Measurements from ENCODE around the gene PTGIR.

The PTGIR gene

GRCh38 chr19:46603752-46604231 lies 21.1 kb downstream of the PTGIR start:
- peak; percentile 31 for DNase-seq
- Mint-ChIP-seq H3K4me3 (peak overlapping the region; percentile 98), H3K4me1 (ENCODE audit: low read depth) (peaks cover 45% of the 10 kb centered on the region), H3K36me3 (ENCODE audit: low read depth) (peaks cover 71% of the 10 kb centered on the region), H3K27me3 (no peaks in the 10 kb centered on the region), H3K27ac (peak overlapping the region; percentile 100), H3K9me3 (no peaks in the 10 kb centered on the region)

GRCh38 chr19:46603195-46603637 lies 21.7 kb downstream of the PTGIR start:
- Mint-ChIP-seq H3K27me3 (no peaks in the 10 kb centered on the region), H3K27ac (peak overlapping the region; percentile 100)

GRCh38 chr19:46602392-46603194 lies 22.3 kb downstream of the PTGIR start:
- peak; percentile 79 for DNase-seq

More at GRCh38 chr19:46603195-46603637, 21.7 kb downstream of the PTGIR start:
- Mint-ChIP-seq H3K36me3 (ENCODE audit: low read depth) (peaks cover 65% of the 10 kb centered on the region), H3K4me3 (peak overlapping the region; percentile 98), H3K9me3 (no peaks in the 10 kb centered on the region), H3K4me1 (ENCODE audit: low read depth) (peaks cover 44% of the 10 kb centered on the region)
- peak; percentile 41 for DNase-seq

GRCh38 chr19:46601318-46602224 lies 23.3 kb downstream of the PTGIR start, which contains the start of gene CALM3:
CALM3 (plus strand) TSS chr19:46601330; CDS start chr19:46601435, 105 bp downstream.
- Mint-ChIP-seq H3K4me1 (ENCODE audit: low read depth) (peaks cover 41% of the 10 kb centered on the region), H3K27me3 (no peaks in the 10 kb centered on the region), H3K36me3 (ENCODE audit: low read depth) (peaks cover 48% of the 10 kb centered on the region), H3K27ac (peak within 1 kb of the TSS; percentile 100), H3K4me3 (peak within 1 kb of the TSS; percentile 98), H3K9me3 (no peaks in the 10 kb centered on the region)
- DNase-seq = no peak

More at GRCh38 chr19:46602392-46603194, 22.3 kb downstream of the PTGIR start:
- peak overlapping the region; percentile 100 for H3K27ac Mint-ChIP-seq
- H3K4me1 Mint-ChIP-seq (ENCODE audit: low read depth) = peaks cover 42% of the 10 kb centered on the region
- H3K27me3 Mint-ChIP-seq = no peaks in the 10 kb centered on the region
- peak overlapping the region; percentile 98 for H3K4me3 Mint-ChIP-seq
- H3K9me3 Mint-ChIP-seq = no peaks in the 10 kb centered on the region
- peaks cover 59% of the 10 kb centered on the region for H3K36me3 Mint-ChIP-seq (ENCODE audit: low read depth)

GRCh38 chr19:46600384-46601317 lies 24.2 kb downstream of the PTGIR start:
- peak; percentile 99 for DNase-seq
- H3K36me3 Mint-ChIP-seq (ENCODE audit: low read depth) = peaks cover 39% of the 10 kb centered on the region
- H3K27me3 Mint-ChIP-seq = no peaks in the 10 kb centered on the region
- H3K4me1 Mint-ChIP-seq (ENCODE audit: low read depth) = peaks cover 35% of the 10 kb centered on the region
- H3K27ac Mint-ChIP-seq = peak overlapping the region; percentile 100
- H3K9me3 Mint-ChIP-seq = no peaks in the 10 kb centered on the region
- H3K4me3 Mint-ChIP-seq = peak overlapping the region; percentile 98

- peaks cover 31% of the 10 kb centered on the region for H3K36me3 Mint-ChIP-seq (ENCODE audit: low read depth)
- H3K4me3 Mint-ChIP-seq = peak overlapping the region; percentile 98
- H3K27ac Mint-ChIP-seq = peak overlapping the region; percentile 100
- no peaks in the 10 kb centered on the region for H3K27me3 Mint-ChIP-seq
- H3K4me1 Mint-ChIP-seq (ENCODE audit: low read depth) = peaks cover 34% of the 10 kb centered on the region
- DNase-seq = no peak
- no peaks in the 10 kb centered on the region for H3K9me3 Mint-ChIP-seq
Measured at GRCh38 chr19:46599716-46600373, 25.0 kb downstream of the PTGIR start.

- Mint-ChIP-seq H3K9me3 (no peaks in the 10 kb centered on the region), H3K27ac (no peak overlapping the region), H3K36me3 (ENCODE audit: low read depth) (peaks cover 19% of the 10 kb centered on the region), H3K27me3 (no peaks in the 10 kb centered on the region), H3K4me1 (ENCODE audit: low read depth) (peaks cover 20% of the 10 kb centered on the region), H3K4me3 (no peak overlapping the region)
- no peak for DNase-seq
Measured at GRCh38 chr19:46598372-46598917, 26.4 kb downstream of the PTGIR start.

GRCh38 chr19:46596008-46596407 lies 28.9 kb downstream of the PTGIR start:
- Mint-ChIP-seq H3K4me1 (ENCODE audit: low read depth) (peaks cover 11% of the 10 kb centered on the region), H3K4me3 (no peak overlapping the region), H3K36me3 (ENCODE audit: low read depth) (no peaks in the 10 kb centered on the region), H3K9me3 (no peaks in the 10 kb centered on the region), H3K27ac (no peak overlapping the region), H3K27me3 (no peaks in the 10 kb centered on the region)
- DNase-seq = no peak

GRCh38 chr19:46591870-46592269 lies 33.0 kb downstream of the PTGIR start:
- H3K4me1 Mint-ChIP-seq (ENCODE audit: low read depth) = no peaks in the 10 kb centered on the region
- DNase-seq = no peak

GRCh38 chr19:46591254-46591653 lies 33.6 kb downstream of the PTGIR start:
- H3K9me3 Mint-ChIP-seq = no peaks in the 10 kb centered on the region
- no peaks in the 10 kb centered on the region for H3K27me3 Mint-ChIP-seq
- no peak for DNase-seq
- H3K36me3 Mint-ChIP-seq (ENCODE audit: low read depth) = no peaks in the 10 kb centered on the region
- no peak overlapping the region for H3K4me3 Mint-ChIP-seq
- no peaks in the 10 kb centered on the region for H3K4me1 Mint-ChIP-seq (ENCODE audit: low read depth)
- H3K27ac Mint-ChIP-seq = no peak overlapping the region

More at GRCh38 chr19:46591870-46592269, 33.0 kb downstream of the PTGIR start:
- H3K4me3 Mint-ChIP-seq = no peak overlapping the region
- H3K27ac Mint-ChIP-seq = no peak overlapping the region
- H3K9me3 Mint-ChIP-seq = no peaks in the 10 kb centered on the region
- no peaks in the 10 kb centered on the region for H3K27me3 Mint-ChIP-seq
- H3K36me3 Mint-ChIP-seq (ENCODE audit: low read depth) = no peaks in the 10 kb centered on the region

- Mint-ChIP-seq H3K9me3 (no peaks in the 10 kb centered on the region), H3K4me3 (no peak overlapping the region), H3K36me3 (ENCODE audit: low read depth) (no peaks in the 10 kb centered on the region), H3K4me1 (ENCODE audit: low read depth) (peaks cover 3% of the 10 kb centered on the region), H3K27me3 (no peaks in the 10 kb centered on the region), H3K27ac (no peak overlapping the region)
- no peak for DNase-seq
Measured at GRCh38 chr19:46587861-46588260, 37.0 kb downstream of the PTGIR start.

GRCh38 chr19:46586294-46586693 lies 38.6 kb downstream of the PTGIR start:
- peaks cover 3% of the 10 kb centered on the region for H3K4me1 Mint-ChIP-seq (ENCODE audit: low read depth)
- H3K36me3 Mint-ChIP-seq (ENCODE audit: low read depth) = no peaks in the 10 kb centered on the region
- DNase-seq = no peak
- no peaks in the 10 kb centered on the region for H3K27me3 Mint-ChIP-seq
- no peaks in the 10 kb centered on the region for H3K9me3 Mint-ChIP-seq
- H3K27ac Mint-ChIP-seq = no peak overlapping the region
- no peak overlapping the region for H3K4me3 Mint-ChIP-seq

GRCh38 chr19:46585539-46585938 lies 39.4 kb downstream of the PTGIR start:
- H3K9me3 Mint-ChIP-seq = no peaks in the 10 kb centered on the region
- H3K27ac Mint-ChIP-seq = no peak overlapping the region
- H3K4me3 Mint-ChIP-seq = no peak overlapping the region
- no peaks in the 10 kb centered on the region for H3K27me3 Mint-ChIP-seq
- no peaks in the 10 kb centered on the region for H3K36me3 Mint-ChIP-seq (ENCODE audit: low read depth)
- DNase-seq = no peak
- H3K4me1 Mint-ChIP-seq (ENCODE audit: low read depth) = peaks cover 3% of the 10 kb centered on the region

All from activated T-cell treated with anti-CD3 and anti-CD28 coated beads, Interleukin-2, amount 50 U/mL, for 24 hours (primary cell).